HG03108 (cell line): ENCODE measurements around the gene GNG12.
"Not testable (repeated sequence)": the region's sequence is repeated elsewhere in the genome, so short reads cannot be mapped to it uniquely, and the experiment has no call there.

Experiments used
- ATAC-seq: cut with Tn5 transposase; IDR thresholded peaks from one replicate; pipeline ENCODE4 v1.9.1; 2021; ENCODE audit warnings: moderate library complexity; ENCODE audit not compliant: unreplicated experiment

Gene GNG12

GRCh38 chr1:67735806-67736627, 97.2 kb downstream of the GNG12 start:
- peak; percentile 96 for ATAC-seq

GRCh38 chr1:67735206-67735605, 98.1 kb downstream of the GNG12 start:
- no peak for ATAC-seq

GRCh38 chr1:67734323-67734690, 99.0 kb downstream of the GNG12 start:
- ATAC-seq = no peak

GRCh38 chr1:67733681-67734322, 99.5 kb downstream of the GNG12 start:
- no peak for ATAC-seq

GRCh38 chr1:67732750-67733151, 100.5 kb downstream of the GNG12 start:
- peak; percentile 31 for ATAC-seq

GRCh38 chr1:67731322-67731721, 101.9 kb downstream of the GNG12 start:
- ATAC-seq = no peak

- ATAC-seq = not testable (repeated sequence)
Observed at GRCh38 chr1:67730312-67730711, 103.0 kb downstream of the GNG12 start.

GRCh38 chr1:67729872-67730271, 103.4 kb downstream of the GNG12 start:
- ATAC-seq = no peak

GRCh38 chr1:67726224-67726623, 107.0 kb downstream of the GNG12 start:
- no peak for ATAC-seq

- ATAC-seq = no peak
Observed at GRCh38 chr1:67724928-67725560, 108.2 kb downstream of the GNG12 start.

GRCh38 chr1:67723620-67724019, 109.6 kb downstream of the GNG12 start:
- ATAC-seq = peak; percentile 59

- ATAC-seq = no peak
Observed at GRCh38 chr1:67723126-67723525, 110.1 kb downstream of the GNG12 start.

- ATAC-seq = no peak
Observed at GRCh38 chr1:67722292-67722944, 110.8 kb downstream of the GNG12 start.

- no peak for ATAC-seq
Observed at GRCh38 chr1:67721650-67722291, 111.5 kb downstream of the GNG12 start.

GRCh38 chr1:67721112-67721511, 112.2 kb downstream of the GNG12 start:
- ATAC-seq = no peak

GRCh38 chr1:67719329-67720196, 113.7 kb downstream of the GNG12 start:
- ATAC-seq = no peak

GRCh38 chr1:67717876-67718275, 115.4 kb downstream of the GNG12 start:
- no peak for ATAC-seq

GRCh38 chr1:67716800-67717199, 116.5 kb downstream of the GNG12 start:
- no peak for ATAC-seq

- ATAC-seq = no peak
Observed at GRCh38 chr1:67715819-67716218, 117.4 kb downstream of the GNG12 start.
